Measurements from ENCODE around the gene EDEM1. TPM values are rescaled to one million over a fixed set of nuclear protein-coding genes. Genes with fewer than 3 reads are reported as not detected.

EDEM1 gene
- total RNA-seq, 2 donors from 2014 or later: 181 to 200 TPM

GRCh38 chr3:5190147-5190791 is 2.8 kb downstream of the EDEM1 start:
- DNase-seq (ENCODE audit: low spot score in 2 of 2) (peak; percentile 42 to 64), ATAC-seq (peak; percentile 11 to 31)
- H3K27ac Mint-ChIP-seq: peak overlapping the region; percentile 99
- peaks cover 41 to 62% of the 10 kb centered on the region in 2 donors for H3K36me3 Mint-ChIP-seq
- peaks cover 0 to 3% of the 10 kb centered on the region in 2 donors for H3K9me3 Mint-ChIP-seq

- DNase-seq (ENCODE audit: low spot score in 2 of 2) (no peak), ATAC-seq (no peak)
- peaks cover 41 to 74% of the 10 kb centered on the region in 2 donors for H3K36me3 Mint-ChIP-seq
- H3K9me3 Mint-ChIP-seq: peaks cover 0 to 3% of the 10 kb centered on the region in 2 donors
- H3K27ac Mint-ChIP-seq: peak overlapping the region; percentile 98
Observed at GRCh38 chr3:5191555-5192304, 4.2 kb downstream of the EDEM1 start.

GRCh38 chr3:5192571-5193365 is 5.3 kb downstream of the EDEM1 start:
- Mint-ChIP-seq H3K36me3 (peaks cover 50 to 85% of the 10 kb centered on the region in 2 donors), H3K27ac (peak overlapping the region; percentile 98), H3K9me3 (peaks cover 0 to 3% of the 10 kb centered on the region in 2 donors)
- peak; percentile 22 to 36 for ATAC-seq
- peak in 1 of 2 donors; percentile 38 for DNase-seq (ENCODE audit: low spot score in 2 of 2)

GRCh38 chr3:5194341-5194740 is 6.8 kb downstream of the EDEM1 start:
- peak; percentile 11 to 19 for ATAC-seq
- peaks cover 0 to 3% of the 10 kb centered on the region in 2 donors for H3K9me3 Mint-ChIP-seq

GRCh38 chr3:5194801-5195509 is 7.4 kb downstream of the EDEM1 start:
- Mint-ChIP-seq H3K27ac (peak overlapping the region; percentile 98), H3K36me3 (peaks cover 47 to 88% of the 10 kb centered on the region in 2 donors), H3K9me3 (peaks cover 0 to 3% of the 10 kb centered on the region in 2 donors)
- ATAC-seq (peak; percentile 49 to 50), DNase-seq (ENCODE audit: low spot score in 2 of 2) (no peak)

More at GRCh38 chr3:5194341-5194740, 6.8 kb downstream of the EDEM1 start:
- Mint-ChIP-seq H3K27ac (peak overlapping the region; percentile 98), H3K36me3 (peaks cover 53 to 89% of the 10 kb centered on the region in 2 donors)
- no peak for DNase-seq (ENCODE audit: low spot score in 2 of 2)

GRCh38 chr3:5195605-5196004 is 8.1 kb downstream of the EDEM1 start:
- peak in 1 of 2 donors; percentile 74 for DNase-seq (ENCODE audit: low spot score in 2 of 2)
- Mint-ChIP-seq H3K9me3 (peaks cover 0 to 3% of the 10 kb centered on the region in 2 donors), H3K27ac (peak overlapping the region; percentile 98), H3K36me3 (peaks cover 42 to 88% of the 10 kb centered on the region in 2 donors)
- peak in 1 of 2 donors; percentile 30 for ATAC-seq

GRCh38 chr3:5197022-5197421 is 9.5 kb downstream of the EDEM1 start:
- DNase-seq (ENCODE audit: low spot score in 2 of 2): no peak
- Mint-ChIP-seq H3K36me3 (peaks cover 42 to 89% of the 10 kb centered on the region in 2 donors), H3K9me3 (peaks cover 0 to 3% of the 10 kb centered on the region in 2 donors), H3K27ac (peak overlapping the region; percentile 98)
- no peak for ATAC-seq

- DNase-seq (ENCODE audit: low spot score in 2 of 2) (peak in 1 of 2 donors; percentile 40), ATAC-seq (peak; percentile 54 to 74)
- Mint-ChIP-seq H3K9me3 (peaks cover 0 to 3% of the 10 kb centered on the region in 2 donors), H3K27ac (peak overlapping the region; percentile 98), H3K36me3 (peaks cover 40 to 89% of the 10 kb centered on the region in 2 donors)
Observed at GRCh38 chr3:5197470-5198312, 10.2 kb downstream of the EDEM1 start.

- Mint-ChIP-seq H3K36me3 (peaks cover 40 to 89% of the 10 kb centered on the region in 2 donors), H3K27ac (peak overlapping the region; percentile 98), H3K9me3 (no peaks in the 10 kb centered on the region)
- DNase-seq (ENCODE audit: low spot score in 2 of 2) (no peak), ATAC-seq (no peak)
Observed at GRCh38 chr3:5198313-5198677, 10.8 kb downstream of the EDEM1 start.

- H3K36me3 Mint-ChIP-seq: peaks cover 41 to 87% of the 10 kb centered on the region in 2 donors
- peak overlapping the region; percentile 98 for H3K27ac Mint-ChIP-seq
- ATAC-seq: no peak
- H3K9me3 Mint-ChIP-seq: no peaks in the 10 kb centered on the region
- DNase-seq (ENCODE audit: low spot score in 2 of 2): no peak
Observed at GRCh38 chr3:5198986-5199731, 11.7 kb downstream of the EDEM1 start.

GRCh38 chr3:5201536-5201935 is 14.0 kb downstream of the EDEM1 start:
- ATAC-seq: no peak
- peaks cover 61 to 88% of the 10 kb centered on the region in 2 donors for H3K36me3 Mint-ChIP-seq
- no peaks in the 10 kb centered on the region for H3K9me3 Mint-ChIP-seq
- no peak for DNase-seq (ENCODE audit: low spot score in 2 of 2)
- peak overlapping the region; percentile 66 to 67 for H3K27ac Mint-ChIP-seq

- ATAC-seq (no peak), DNase-seq (ENCODE audit: low spot score in 2 of 2) (no peak)
- Mint-ChIP-seq H3K9me3 (no peaks in the 10 kb centered on the region), H3K36me3 (peaks cover 65 to 88% of the 10 kb centered on the region in 2 donors), H3K27ac (peak overlapping the region; percentile 66 to 67)
Observed at GRCh38 chr3:5202222-5202621, 14.7 kb downstream of the EDEM1 start.

- H3K27ac Mint-ChIP-seq: peak overlapping the region; percentile 83 to 87
- DNase-seq (ENCODE audit: low spot score in 2 of 2) (peak in 1 of 2 donors; percentile 79), ATAC-seq (peak; percentile 89 to 93)
- no peaks in the 10 kb centered on the region for H3K9me3 Mint-ChIP-seq
- H3K36me3 Mint-ChIP-seq: peaks cover 58 to 87% of the 10 kb centered on the region in 2 donors
Observed at GRCh38 chr3:5205165-5205941, 17.8 kb downstream of the EDEM1 start.

- ATAC-seq: no peak
- Mint-ChIP-seq H3K27ac (peak overlapping the region in 1 of 2 donors; percentile 66), H3K9me3 (no peaks in the 10 kb centered on the region), H3K36me3 (peaks cover 59 to 95% of the 10 kb centered on the region in 2 donors)
- DNase-seq (ENCODE audit: low spot score in 2 of 2): no peak
Observed at GRCh38 chr3:5210926-5211325, 23.4 kb downstream of the EDEM1 start.
